Measurements from ENCODE around the gene DZIP1L.

DNA sequence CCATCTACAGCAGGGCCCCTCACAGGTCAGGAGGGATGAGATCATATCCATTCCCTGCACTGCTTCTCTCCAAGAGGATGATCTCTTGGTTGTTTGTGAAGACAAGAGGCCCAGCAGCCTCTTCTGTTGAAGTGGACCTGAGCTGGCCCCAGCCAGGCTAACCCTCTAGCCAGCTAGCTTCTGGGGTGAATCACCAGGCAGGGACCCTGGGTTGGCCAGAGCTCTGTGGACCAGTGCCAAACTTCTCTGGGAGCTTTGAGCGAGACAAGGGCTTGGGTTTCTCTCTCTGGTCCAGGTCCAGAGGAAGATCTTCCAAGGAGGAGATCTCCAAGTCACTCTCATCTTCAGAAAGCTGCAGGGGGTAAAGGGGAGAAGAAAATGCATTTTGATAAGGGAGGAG lies 52.8 kb downstream of the DZIP1L start:
- TF ChIP-seq, protein P1, sequence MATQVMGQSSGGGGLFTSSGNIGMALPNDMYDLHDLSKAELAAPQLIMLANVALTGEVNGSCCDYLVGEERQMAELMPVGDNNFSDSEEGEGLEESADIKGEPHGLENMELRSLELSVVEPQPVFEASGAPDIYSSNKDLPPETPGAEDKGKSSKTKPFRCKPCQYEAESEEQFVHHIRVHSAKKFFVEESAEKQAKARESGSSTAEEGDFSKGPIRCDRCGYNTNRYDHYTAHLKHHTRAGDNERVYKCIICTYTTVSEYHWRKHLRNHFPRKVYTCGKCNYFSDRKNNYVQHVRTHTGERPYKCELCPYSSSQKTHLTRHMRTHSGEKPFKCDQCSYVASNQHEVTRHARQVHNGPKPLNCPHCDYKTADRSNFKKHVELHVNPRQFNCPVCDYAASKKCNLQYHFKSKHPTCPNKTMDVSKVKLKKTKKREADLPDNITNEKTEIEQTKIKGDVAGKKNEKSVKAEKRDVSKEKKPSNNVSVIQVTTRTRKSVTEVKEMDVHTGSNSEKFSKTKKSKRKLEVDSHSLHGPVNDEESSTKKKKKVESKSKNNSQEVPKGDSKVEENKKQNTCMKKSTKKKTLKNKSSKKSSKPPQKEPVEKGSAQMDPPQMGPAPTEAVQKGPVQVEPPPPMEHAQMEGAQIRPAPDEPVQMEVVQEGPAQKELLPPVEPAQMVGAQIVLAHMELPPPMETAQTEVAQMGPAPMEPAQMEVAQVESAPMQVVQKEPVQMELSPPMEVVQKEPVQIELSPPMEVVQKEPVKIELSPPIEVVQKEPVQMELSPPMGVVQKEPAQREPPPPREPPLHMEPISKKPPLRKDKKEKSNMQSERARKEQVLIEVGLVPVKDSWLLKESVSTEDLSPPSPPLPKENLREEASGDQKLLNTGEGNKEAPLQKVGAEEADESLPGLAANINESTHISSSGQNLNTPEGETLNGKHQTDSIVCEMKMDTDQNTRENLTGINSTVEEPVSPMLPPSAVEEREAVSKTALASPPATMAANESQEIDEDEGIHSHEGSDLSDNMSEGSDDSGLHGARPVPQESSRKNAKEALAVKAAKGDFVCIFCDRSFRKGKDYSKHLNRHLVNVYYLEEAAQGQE (IDR thresholded peaks at IDR 0.05): no peak
- TF ChIP-seq MAFK (IDR thresholded peaks at IDR 0.05; ENCODE audit: partially characterized antibody): no peak
- TF ChIP-seq, protein P2, sequence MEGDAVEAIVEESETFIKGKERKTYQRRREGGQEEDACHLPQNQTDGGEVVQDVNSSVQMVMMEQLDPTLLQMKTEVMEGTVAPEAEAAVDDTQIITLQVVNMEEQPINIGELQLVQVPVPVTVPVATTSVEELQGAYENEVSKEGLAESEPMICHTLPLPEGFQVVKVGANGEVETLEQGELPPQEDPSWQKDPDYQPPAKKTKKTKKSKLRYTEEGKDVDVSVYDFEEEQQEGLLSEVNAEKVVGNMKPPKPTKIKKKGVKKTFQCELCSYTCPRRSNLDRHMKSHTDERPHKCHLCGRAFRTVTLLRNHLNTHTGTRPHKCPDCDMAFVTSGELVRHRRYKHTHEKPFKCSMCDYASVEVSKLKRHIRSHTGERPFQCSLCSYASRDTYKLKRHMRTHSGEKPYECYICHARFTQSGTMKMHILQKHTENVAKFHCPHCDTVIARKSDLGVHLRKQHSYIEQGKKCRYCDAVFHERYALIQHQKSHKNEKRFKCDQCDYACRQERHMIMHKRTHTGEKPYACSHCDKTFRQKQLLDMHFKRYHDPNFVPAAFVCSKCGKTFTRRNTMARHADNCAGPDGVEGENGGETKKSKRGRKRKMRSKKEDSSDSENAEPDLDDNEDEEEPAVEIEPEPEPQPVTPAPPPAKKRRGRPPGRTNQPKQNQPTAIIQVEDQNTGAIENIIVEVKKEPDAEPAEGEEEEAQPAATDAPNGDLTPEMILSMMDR (IDR thresholded peaks at IDR 0.05): no peak
- no peak for TF ChIP-seq POLR2A (IDR thresholded peaks at IDR 0.05; ENCODE audit: low read length)
- TF ChIP-seq, protein P3, sequence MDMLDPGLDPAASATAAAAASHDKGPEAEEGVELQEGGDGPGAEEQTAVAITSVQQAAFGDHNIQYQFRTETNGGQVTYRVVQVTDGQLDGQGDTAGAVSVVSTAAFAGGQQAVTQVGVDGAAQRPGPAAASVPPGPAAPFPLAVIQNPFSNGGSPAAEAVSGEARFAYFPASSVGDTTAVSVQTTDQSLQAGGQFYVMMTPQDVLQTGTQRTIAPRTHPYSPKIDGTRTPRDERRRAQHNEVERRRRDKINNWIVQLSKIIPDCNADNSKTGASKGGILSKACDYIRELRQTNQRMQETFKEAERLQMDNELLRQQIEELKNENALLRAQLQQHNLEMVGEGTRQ (IDR thresholded peaks at IDR 0.05): no peak
- no peak for TF ChIP-seq EHMT2 (IDR thresholded peaks at IDR 0.05; ENCODE audit: low read depth)
- TF ChIP-seq BHLHE40 (IDR thresholded peaks at IDR 0.05; ENCODE audit: low read depth, low read length): no peak
- TF ChIP-seq, protein P4, sequence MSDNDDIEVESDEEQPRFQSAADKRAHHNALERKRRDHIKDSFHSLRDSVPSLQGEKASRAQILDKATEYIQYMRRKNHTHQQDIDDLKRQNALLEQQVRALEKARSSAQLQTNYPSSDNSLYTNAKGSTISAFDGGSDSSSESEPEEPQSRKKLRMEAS (IDR thresholded peaks at IDR 0.05): no peak
- no peak for TF ChIP-seq RAD21 (conservative IDR thresholded peaks at IDR 0.05 in 1 of 2, IDR thresholded peaks at IDR 0.05 in 1 of 2)
- no peak for TF ChIP-seq NR3C1 (IDR thresholded peaks at IDR 0.05)
- no peak for TF ChIP-seq MAZ (IDR thresholded peaks at IDR 0.05; ENCODE audit: borderline replicate concordance, low read depth, low read length)
